GM21515 (cell line): Measurements from ENCODE around the gene LRRTM1.

ENCODE experiments used
- ATAC-seq: cut with Tn5 transposase; IDR thresholded peaks from one replicate; pipeline ENCODE4 v1.9.1; 2021; ENCODE audit not compliant: unreplicated experiment

LRRTM1 gene

DNA sequence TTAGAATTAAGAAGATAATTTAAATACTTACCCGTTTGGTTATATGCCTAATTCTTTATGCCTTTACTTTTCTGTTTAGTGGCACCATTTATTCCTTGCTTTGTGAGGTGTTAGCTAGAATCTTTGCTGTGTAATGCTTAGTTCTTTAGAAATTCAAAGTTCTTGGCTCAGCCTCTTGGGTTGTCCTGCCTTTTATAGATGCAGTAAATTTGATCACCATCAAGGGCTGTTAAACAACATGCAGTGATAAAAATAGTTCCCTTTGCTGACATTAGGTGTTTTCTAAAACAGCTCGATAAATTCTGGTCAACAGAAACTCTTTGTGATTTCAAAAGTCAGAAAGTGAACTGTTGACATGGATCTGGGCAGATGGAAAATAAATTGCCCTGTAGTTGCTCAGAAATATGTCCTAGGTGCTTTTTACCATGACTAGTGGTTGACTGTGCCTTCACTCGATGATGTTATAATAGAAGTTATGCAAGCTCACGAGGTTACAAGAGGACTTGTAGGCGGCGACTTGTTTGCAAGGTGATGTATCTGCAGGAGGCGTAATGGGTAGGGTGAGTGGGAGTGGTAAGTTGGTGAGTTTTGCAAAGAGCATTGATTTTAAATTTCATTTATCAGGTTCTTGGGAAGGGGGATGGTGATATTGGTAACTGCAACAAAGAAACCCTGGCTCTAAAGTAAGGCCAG, 52.1 kb downstream of the LRRTM1 start:
- ATAC-seq = no peak
